ENCODE measurements around the gene VAV3. TPM values are rescaled to one million over a fixed set of nuclear protein-coding genes. Genes with fewer than 3 reads are reported as not detected.

VAV3 gene
- total and polyA plus RNA-seq, 2 of the 13 experiments (the other 11 are each of a cell fraction or from before 2014, with no cell fraction given) = 15.9 to 29.8 TPM

- no peak for TF ChIP-seq IKZF4 (CRISPR knock-in tag; IDR thresholded peaks at IDR 0.05; ENCODE audit: borderline replicate concordance, low read depth, not compliant biosample characterization)
- TF ChIP-seq ZFP36L2 (CRISPR knock-in tag; IDR thresholded peaks at IDR 0.05) = no peak
- no peak for TF ChIP-seq ATF2 (CRISPR knock-in tag; IDR thresholded peaks at IDR 0.05)
Measured at GRCh38 chr1:107897438-107898345, 67.3 kb downstream of the VAV3 start (continued).

- H3K79me2 ChIP-seq (ENCODE audit: insufficient read depth, low read length) = no peaks in the 10 kb centered on the region
- no TSS peak for BruUV-seq (replicated peaks)
- no peak overlapping the region for H3K9ac ChIP-seq (ENCODE audit: insufficient read depth, low read depth, low read length)
- POLR2A ChIA-PET = no interaction called here
- CTCF ChIA-PET (ENCODE audit: low intra/inter-chr PET ratio, low total read pairs) = no interaction called here
- no peak overlapping the region for H3K4me3 ChIP-seq (replicated peaks in 1 of 3; ENCODE audit: insufficient read depth in 1 of 3, low read depth in 2 of 3, low read length in 3 of 3)
- 0% methylated on average over 1 of the region's 1 CpG for WGBS (ENCODE audit: low lambda C conversion rate)
- no peaks in the 10 kb centered on the region; a peak in 1 of 5 replicates for H3K27me3 ChIP-seq (ENCODE audit: control insufficient read depth in 1 of 2, insufficient read depth in 2 of 2, low read length in 2 of 2)
- in situ Hi-C loops (cut with HindIII; ENCODE audit: extremely low pct_ligation_motif_present, low pct_unique_long_range_greater_than_20kb) (no loop called here), intact Hi-C loops (cut with micrococcal nuclease; ENCODE audit: unreplicated experiment) (no loop called here)
- no peaks in the 10 kb centered on the region for H3K36me3 ChIP-seq (replicated peaks in 1 of 2; ENCODE audit: control insufficient read depth in 1 of 2, insufficient read depth in 2 of 2, low read length in 2 of 2)
- no peak overlapping the region for H3K4me2 ChIP-seq (ENCODE audit: low read depth, low read length)
- no peaks in the 10 kb centered on the region for H4K20me1 ChIP-seq (ENCODE audit: insufficient read depth, low read length)
- ATAC-seq = no peak
- no peak for DNase-seq (ENCODE audit: low spot score)
- no peak overlapping the region for H3K27ac ChIP-seq (ENCODE audit: extremely low read length, insufficient read depth, low read length)
- no peak for FAIRE-seq
- no peak overlapping the region for H2AFZ ChIP-seq (ENCODE audit: low read length)
- no peaks in the 10 kb centered on the region for H3K4me1 ChIP-seq (ENCODE audit: insufficient read depth, low read length)
- no peaks in the 10 kb centered on the region for H3K9me3 ChIP-seq (ENCODE audit: low read length)
- TF ChIP-seq DPF2 (CRISPR knock-in tag; IDR thresholded peaks at IDR 0.05; ENCODE audit: borderline replicate concordance, low read depth) (no peak), ZNF589 (CRISPR knock-in tag; conservative IDR thresholded peaks at IDR 0.05) (no peak), SP5 (CRISPR knock-in tag; IDR thresholded peaks at IDR 0.05; ENCODE audit: borderline replicate concordance, low read depth) (no peak), ZBTB44 (CRISPR knock-in tag; IDR thresholded peaks at IDR 0.05) (no peak), ZNF205 (CRISPR knock-in tag; IDR thresholded peaks at IDR 0.05) (no peak), ZNF615 (CRISPR knock-in tag; IDR thresholded peaks at IDR 0.05; ENCODE audit: borderline replicate concordance) (no peak), PAXIP1 (CRISPR knock-in tag; conservative IDR thresholded peaks at IDR 0.05) (no peak), ZSCAN25 (CRISPR knock-in tag; IDR thresholded peaks at IDR 0.05) (no peak), PLRG1 (conservative IDR thresholded peaks at IDR 0.05) (no peak), MATR3 (CRISPR knock-in tag; IDR thresholded peaks at IDR 0.05) (no peak), ZNF260 (CRISPR knock-in tag; IDR thresholded peaks at IDR 0.05; ENCODE audit: borderline replicate concordance, low read depth) (no peak), NR1H2 (CRISPR knock-in tag; IDR thresholded peaks at IDR 0.05; ENCODE audit: borderline replicate concordance, low read depth) (no peak), ZSCAN21 (CRISPR knock-in tag; IDR thresholded peaks at IDR 0.05; ENCODE audit: borderline replicate concordance) (no peak)
Measured at GRCh38 chr1:107896936-107897335, 68.0 kb downstream of the VAV3 start.
